C4-2B (cell line): Measurements from ENCODE around the gene ANK3.

ENCODE experiments used
- H3K27ac ChIP-seq: fragments of 450-650 bp; 2 replicates; pipeline ENCODE4 v1.5.1; 2017
- ZFX ChIP-seq: fragments of 450-650 bp; IDR thresholded peaks from 2 replicates; pipeline ENCODE4 v1.6.1; 2017
- TF ChIP-seq, protein P1 (sequence below): fragments of 450-650 bp; conservative IDR thresholded peaks from 2 replicates; pipeline ENCODE4 v1.5.1; 2017; ENCODE audit warnings: mild to moderate bottlenecking

ANK3 gene

DNA sequence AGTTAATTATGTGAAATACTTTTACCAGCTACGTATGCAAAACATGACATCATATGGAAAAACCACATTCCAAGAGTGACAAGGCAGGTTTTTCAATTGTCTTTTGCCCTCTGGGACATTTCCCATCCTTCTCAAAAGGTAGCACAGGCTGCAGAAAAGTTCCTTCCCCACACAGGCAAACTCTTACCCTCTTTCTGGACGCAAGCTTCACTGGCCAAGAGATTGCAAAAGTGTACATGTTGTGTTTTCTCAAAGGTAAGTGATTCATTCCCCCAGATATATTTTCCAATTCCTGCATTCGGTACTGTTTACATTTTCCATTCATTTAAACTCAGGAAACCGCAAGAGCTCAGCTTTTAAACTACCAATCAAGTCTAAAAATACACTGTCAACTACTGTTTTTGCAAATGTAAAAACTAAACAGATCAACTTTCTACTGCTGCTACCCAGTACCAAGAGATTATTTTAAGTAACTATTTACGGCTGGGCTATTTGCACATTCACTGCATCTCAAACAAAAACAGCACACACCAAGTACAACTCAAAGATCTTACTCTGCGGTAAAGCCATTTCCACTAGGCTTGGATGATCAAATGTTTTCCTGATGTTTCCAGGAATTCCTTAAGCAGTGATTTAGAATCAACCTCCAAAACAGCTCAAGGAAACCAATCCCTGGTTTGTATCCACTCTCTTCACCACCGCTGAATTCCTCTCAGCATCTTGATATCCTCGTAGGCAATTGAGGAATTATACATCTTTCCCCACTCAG is 249.7 kb downstream of the ANK3 start:
- TF ChIP-seq, protein P1, sequence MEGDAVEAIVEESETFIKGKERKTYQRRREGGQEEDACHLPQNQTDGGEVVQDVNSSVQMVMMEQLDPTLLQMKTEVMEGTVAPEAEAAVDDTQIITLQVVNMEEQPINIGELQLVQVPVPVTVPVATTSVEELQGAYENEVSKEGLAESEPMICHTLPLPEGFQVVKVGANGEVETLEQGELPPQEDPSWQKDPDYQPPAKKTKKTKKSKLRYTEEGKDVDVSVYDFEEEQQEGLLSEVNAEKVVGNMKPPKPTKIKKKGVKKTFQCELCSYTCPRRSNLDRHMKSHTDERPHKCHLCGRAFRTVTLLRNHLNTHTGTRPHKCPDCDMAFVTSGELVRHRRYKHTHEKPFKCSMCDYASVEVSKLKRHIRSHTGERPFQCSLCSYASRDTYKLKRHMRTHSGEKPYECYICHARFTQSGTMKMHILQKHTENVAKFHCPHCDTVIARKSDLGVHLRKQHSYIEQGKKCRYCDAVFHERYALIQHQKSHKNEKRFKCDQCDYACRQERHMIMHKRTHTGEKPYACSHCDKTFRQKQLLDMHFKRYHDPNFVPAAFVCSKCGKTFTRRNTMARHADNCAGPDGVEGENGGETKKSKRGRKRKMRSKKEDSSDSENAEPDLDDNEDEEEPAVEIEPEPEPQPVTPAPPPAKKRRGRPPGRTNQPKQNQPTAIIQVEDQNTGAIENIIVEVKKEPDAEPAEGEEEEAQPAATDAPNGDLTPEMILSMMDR: no peak
- TF ChIP-seq ZFX: no peak
- no peak overlapping the region; the same call in 1 of the 2 replicates for H3K27ac ChIP-seq

DNA sequence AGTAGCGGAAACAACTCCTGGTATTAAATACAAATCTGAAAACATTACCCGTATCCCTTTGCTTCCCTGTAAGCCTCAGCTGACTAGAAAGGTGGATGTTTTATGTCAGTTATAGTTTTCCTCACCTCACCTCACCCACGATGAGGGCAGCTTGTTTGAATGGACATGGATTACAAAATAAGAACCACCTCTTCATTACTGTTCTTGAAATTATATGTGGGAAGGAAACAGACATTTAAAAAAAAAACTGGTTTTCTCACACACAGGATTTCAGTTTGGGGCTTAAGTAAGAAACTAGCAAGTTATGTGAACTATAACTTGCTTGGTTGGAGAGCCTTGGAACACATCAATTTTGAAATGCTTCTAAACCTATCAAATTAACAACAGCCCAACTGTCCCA is 250.4 kb downstream of the ANK3 start:
- no peak overlapping the region for H3K27ac ChIP-seq
- TF ChIP-seq ZFX: no peak
- TF ChIP-seq, protein P1: no peak

DNA sequence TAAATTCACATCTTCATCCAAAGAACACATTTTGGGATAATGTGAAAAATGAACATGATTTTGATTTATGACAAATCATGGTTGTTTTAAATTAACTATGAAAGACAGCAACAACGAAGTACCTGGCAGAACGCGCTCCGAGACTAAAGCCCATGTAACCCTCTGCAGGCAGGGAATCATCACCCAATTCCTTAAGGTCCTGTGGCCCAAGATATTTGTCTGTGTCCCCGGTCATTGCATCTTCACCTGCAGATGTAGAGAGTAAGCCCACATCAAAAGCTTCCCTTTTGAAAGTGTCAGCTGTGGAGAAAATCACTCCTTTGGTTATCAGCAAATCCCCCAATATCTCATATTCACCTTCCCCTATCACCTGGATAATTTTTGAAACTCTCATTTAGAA is 250.8 kb downstream of the ANK3 start:
- no peak overlapping the region for H3K27ac ChIP-seq
- TF ChIP-seq ZFX: no peak
- TF ChIP-seq, protein P1: no peak

DNA sequence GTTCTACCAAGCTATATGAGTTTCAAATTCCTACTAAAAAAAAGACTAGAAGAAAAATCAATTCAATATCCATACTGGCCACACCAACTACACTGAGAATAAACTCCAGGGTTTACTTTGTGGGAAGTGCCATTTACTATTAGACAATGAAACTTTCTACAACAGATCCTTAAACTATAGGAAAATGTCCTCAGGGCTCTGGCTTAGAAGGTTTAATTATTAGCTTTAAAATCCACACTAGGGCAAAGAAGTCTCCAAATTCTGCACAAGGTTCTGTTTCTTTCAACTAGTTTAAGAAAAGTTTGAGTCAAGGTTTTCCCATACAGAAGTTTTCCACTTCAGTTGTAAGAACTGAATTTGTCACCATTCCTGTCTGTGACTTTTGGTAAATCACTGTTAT is 251.6 kb downstream of the ANK3 start:
- no peak for TF ChIP-seq ZFX
- TF ChIP-seq, protein P1: no peak
- H3K27ac ChIP-seq: no peak overlapping the region

DNA sequence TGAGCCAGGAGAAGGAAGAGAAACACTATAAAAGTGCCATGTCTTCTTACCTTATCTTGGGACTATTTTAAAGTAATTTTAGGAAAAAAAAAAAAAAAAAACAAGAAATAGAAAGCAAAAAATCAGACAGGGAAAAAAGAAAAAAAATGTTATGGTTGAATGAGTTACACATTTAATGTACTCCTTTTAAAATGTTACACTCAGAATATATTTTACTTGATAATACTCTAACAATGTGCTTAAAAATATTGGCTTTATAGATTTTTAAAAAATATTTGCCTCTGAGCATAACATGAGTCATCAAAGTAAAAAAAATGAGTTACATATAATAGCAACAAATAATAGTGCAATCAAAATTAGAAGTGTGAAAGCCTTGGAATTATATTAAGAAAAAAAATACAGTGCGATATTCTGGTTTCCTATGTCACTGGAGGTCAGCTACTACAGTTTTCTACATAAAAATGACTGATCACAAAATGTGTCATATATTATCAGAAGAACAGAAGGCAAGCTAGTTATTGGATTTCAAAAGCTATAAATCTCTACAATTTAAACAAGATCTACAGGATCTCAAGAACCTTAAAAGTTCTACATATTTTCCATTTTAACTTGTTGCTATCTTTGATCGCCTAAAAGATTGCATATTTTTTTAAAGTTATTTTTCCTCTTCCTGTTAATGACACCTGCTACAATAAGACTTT is 252.2 kb downstream of the ANK3 start:
- no peak for TF ChIP-seq ZFX
- TF ChIP-seq, protein P1: no peak
- no peak overlapping the region for H3K27ac ChIP-seq

DNA sequence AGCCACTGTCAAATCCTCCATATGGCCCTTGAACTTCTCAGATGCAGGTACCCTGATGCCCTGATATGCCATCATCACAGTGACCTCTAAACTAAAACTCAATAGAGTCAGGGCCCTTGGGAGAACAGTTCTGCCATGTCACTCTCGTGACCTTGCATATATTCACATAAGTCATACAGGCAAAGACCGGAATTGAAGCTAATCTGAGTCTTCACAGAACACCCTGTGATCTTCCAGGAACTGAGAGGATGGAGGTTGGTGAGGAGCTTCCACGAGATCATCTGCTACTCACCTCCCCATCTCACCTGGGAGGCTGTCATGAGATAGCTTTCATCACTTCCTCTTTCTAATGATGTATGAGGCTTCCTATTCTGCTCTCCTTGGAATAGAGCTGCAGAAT is 254.7 kb downstream of the ANK3 start:
- TF ChIP-seq, protein P1: no peak
- H3K27ac ChIP-seq: no peak overlapping the region

DNA sequence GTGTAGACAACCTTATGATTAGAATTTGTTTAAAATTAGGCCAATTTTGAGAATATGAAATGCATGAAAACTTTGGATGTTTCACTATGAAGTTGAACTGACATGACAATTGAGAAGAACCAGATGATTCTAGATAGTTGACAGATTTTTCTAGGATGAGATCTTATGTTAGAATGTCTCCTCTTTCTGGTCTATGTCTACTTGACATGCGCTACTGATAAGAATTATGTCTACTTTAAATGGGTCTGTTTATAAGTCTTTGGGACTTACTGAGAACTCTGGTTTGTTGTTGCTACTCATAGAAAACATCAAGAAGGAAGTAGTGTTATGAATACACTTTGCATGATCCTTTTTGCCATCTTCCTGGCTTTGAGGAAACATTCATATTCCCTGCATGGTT is 255.1 kb downstream of the ANK3 start:
- TF ChIP-seq, protein P1: no peak
- TF ChIP-seq ZFX: no peak
- H3K27ac ChIP-seq: no peak overlapping the region
